GM18499 (cell line): ENCODE results near the gene NOTUM.
"Not testable (repeated sequence)": the region's sequence is repeated elsewhere in the genome, so short reads cannot be mapped to it uniquely, and the experiment has no call there.

Source experiments
- ATAC-seq: cut with Tn5 transposase; IDR thresholded peaks from one replicate; pipeline ENCODE4 v1.9.1; 2021; ENCODE audit warnings: moderate number of reproducible peaks; ENCODE audit not compliant: insufficient read depth, unreplicated experiment

The NOTUM gene

GRCh38 chr17:81927152-81927652 is 33.8 kb downstream of the NOTUM start:
- ATAC-seq: peak; percentile 11

GRCh38 chr17:81926451-81927151 is 34.4 kb downstream of the NOTUM start:
- no peak for ATAC-seq

- ATAC-seq: no peak
Observed at GRCh38 chr17:81925860-81926450, 35.0 kb downstream of the NOTUM start.

DNA sequence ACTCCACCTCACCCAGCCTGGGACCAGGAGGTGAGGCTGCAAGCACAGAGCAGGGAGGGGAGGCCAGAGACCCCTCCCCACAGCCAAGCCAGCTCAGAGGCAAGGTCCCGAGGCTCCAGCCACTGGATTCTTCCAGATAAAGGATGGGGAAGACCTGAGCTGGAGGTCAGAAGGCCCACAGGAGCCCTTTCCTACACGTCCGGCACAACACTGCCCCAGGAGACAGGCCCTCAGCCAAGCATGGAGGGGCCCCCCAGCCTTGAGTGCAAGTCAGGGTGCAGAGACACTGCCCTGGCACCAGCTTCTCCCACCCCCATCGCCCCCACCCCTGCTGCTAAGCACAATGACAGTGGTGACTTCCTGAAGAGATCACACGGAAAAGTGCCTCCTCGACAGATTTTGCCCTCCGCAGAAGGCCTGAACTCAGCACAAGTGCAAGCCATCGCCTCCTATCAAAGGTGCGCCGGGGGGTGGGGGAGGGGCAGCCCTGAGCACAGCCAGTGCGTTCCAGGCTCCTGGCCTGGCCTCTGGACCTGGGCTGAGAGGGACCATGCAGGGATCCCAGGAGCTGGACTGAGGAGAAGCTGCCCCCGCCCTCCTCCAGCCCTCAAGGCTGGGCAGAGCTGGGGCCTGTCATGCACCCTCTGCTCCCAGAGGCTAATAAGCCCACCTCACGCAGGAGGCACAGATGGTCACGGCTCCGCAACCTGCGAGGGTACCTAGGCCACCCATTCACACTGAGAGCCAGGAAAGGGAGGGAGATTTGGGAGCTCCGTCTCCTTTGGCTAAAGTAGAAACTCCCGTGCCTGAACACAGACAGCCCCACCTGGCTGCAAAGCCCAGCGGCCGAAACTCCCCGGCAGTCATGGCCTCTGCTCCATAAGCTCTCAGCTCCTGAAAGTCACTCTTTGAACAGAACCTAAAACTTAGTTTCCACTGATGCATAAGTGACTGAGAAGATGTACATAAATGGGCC is 36.1 kb downstream of the NOTUM start:
- no peak for ATAC-seq

DNA sequence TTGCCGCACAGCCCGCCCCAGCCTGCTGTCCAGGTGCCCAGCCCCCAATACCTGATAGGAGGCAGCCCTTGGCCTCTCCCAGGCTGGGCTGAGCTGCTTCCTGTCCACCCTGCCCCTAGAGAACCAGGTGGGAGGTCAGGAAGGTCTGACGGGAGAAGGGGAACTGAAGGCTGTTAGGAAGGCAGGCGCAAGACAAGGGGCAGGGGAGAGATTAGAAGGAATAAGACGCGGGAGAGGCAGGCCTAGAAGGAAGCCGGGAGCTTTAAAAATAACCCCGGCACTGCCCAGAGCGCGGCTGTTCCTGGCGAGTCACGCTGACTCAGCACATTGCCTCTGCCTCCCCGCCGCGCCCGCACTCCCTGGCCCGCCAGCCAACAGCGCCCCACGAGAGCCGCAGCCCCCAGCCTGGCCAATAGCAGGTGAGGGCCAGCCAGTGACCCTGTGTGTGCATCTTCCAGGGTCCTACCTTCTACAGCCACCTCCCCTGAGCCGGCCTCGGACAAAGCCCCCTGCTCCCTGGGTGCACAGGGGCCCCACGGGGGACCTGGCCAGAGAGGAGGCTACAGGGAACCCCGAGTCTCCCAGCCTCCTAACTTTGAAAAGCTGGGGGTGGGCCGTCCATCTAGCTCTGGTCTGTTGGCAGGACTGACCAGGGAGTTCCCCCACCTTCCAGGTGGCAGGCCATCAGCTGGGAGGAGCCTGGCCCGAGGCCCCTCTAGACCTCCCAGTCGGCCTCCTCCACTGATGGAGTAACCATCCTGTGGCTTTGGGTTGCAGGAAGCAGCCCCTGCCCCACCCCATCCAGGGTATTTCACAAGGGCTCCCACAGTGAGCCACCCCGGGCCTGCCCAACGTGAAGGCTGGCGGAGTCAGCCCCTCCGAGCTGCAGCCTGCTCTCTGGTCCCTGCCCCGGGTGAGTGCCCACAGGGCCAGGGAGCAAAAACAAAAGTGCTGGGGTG is 37.4 kb downstream of the NOTUM start:
- no peak for ATAC-seq

DNA sequence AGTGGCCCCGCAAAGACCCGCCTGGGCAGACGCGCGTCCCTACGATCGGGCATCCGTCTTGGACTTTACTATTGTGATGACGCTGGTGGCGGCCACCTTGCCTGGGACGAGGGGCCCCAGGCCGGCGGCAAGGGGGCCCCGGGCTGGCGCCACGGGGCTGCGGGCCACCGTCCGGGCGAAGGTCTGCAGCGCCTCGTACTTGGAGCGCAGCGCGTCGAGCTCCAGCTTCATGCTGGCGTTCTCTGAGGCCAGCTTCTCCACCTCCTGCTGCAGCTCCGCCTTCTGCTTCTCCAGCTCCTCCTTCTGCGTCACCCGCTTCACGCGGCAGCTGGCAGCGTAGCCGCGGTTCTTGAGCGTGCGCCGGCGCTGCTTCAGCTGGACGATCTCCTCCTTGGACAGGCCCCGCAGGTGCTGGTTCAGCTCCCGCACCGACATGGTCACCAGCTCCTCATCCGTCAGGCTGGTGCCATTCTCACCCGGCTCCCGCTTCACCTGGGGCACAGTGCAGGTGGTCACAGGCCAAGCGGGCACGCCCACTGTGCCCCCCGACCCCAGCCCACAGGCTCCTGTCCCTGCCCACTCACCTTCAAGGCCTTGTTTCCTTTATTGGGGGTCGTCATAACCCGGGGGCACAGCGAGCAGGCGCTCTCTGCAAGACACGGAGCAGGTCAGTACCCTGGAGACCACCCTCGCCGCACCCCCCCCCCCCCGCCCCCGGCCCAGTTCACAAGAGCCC is 38.3 kb downstream of the NOTUM start:
- no peak for ATAC-seq

GRCh38 chr17:81921996-81922565 is 38.9 kb downstream of the NOTUM start:
- no peak for ATAC-seq

GRCh38 chr17:81921537-81921862 is 39.5 kb downstream of the NOTUM start:
- no peak for ATAC-seq

- no peak for ATAC-seq
Observed at GRCh38 chr17:81920612-81921536, 40.1 kb downstream of the NOTUM start.

DNA sequence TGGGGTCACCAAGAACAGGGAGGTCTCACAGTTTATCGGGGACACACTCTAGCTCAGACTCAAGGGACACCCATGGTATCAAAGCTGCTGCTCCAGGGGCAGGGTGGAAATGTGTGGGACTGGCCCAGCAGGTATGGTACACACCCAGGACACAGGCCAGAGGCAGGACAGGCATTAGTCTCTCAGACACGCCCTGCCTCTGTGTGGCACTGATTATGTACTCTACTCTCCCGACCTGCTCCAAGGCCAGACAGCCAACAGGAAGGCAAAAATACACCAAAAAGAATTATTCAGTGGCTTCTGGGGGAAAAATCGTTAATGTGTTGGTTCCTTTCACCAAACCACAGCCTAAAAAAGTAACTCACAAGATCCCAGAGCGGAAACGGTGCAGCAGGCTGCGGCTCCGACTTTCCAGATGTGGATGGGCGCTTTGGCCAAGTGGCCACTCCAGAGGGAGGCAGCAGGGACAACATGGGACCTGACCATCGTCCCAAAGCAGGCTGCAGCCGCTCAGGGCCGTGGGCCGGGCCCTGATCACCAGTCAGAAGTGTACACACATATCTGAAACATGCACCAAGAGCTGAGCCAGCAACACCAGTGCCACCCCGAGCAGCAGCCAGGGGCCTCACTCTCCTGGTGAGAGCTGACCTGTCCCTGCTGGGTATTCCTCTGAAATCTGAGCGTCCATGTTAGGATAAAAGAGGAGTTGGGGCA is 42.0 kb downstream of the NOTUM start:
- ATAC-seq: no peak

DNA sequence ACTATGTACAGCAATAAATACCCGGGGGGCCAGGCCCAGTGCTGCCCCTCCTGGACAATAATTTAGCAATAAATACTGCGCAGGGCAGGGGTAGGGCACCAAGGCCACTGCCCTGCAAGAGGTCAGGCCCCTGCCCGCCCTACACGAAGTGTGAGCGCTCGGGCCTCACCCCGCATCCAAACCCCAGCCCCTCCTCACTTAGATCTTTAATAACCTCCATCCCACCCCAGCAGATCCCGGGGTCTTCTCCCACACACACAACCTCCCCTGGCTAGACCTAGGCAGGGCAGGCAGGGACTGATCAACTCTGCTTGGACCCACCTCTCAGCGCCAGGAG is 42.7 kb downstream of the NOTUM start:
- ATAC-seq: not testable (repeated sequence)

- ATAC-seq: no peak
Observed at GRCh38 chr17:81917565-81918332, 43.2 kb downstream of the NOTUM start, which contains the start of gene SIRT7. Gene SIRT7 (minus strand): TSS chr17:81918176. CDS start chr17:81918131, 45 bp downstream.

- ATAC-seq: no peak
Observed at GRCh38 chr17:81916234-81917001, 44.6 kb downstream of the NOTUM start.

DNA sequence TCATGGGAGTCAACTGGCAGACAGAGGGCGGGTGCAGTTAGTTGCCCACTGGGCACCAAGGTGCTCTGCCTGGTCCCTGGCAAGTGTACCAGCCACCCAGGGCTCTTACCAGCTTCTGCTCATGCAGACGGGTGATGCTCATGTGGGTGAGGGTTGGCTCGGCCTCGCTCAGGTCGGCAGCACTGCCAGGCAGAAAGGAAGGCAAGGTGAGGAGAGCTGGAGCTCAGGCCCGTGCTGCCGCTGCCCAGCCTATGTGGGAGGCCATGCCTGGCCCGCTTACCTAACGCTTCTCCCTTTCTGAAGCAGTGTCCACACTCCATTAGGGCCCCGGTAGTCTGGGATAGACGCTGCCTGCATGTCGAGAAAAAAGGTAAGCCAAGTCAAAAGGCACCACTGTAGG is 45.7 kb downstream of the NOTUM start:
- no peak for ATAC-seq

GRCh38 chr17:81914103-81914850 is 46.7 kb downstream of the NOTUM start:
- ATAC-seq: no peak
